Neural progenitor cell (in vitro differentiated cells): ENCODE data around the gene EPHA1. TPM values are rescaled to one million over a fixed set of nuclear protein-coding genes. Genes with fewer than 3 reads are reported as not detected.

ENCODE experiments used
- DNase-seq: peaks from one replicate; pipeline ENCODE4 v3.0.0-alpha.2; 2016; ENCODE audit warnings: low spot score
- H2AFZ ChIP-seq: fragments of 200-600 bp; sonication (generic); replicated peaks from 2 replicates; pipeline ENCODE4 v1.6.1; 2016; ENCODE audit warnings: antibody characterized with exemption
- H3F3A ChIP-seq: fragments of 200-600 bp; sonication (generic); 2 replicates; pipeline ENCODE4 v1.6.1; 2016; ENCODE audit warnings: antibody characterized with exemption, low read depth
- H3K27ac ChIP-seq: fragments of 200-600 bp; sonication (generic); 2 replicates; pipeline ENCODE4 v1.5.1; 2016; ENCODE audit warnings: mild to moderate bottlenecking
- H3K27me3 ChIP-seq: fragments of 200-600 bp; sonication (generic); 2 replicates; pipeline ENCODE4 v1.6.1; 2016; ENCODE audit warnings: mild to moderate bottlenecking, moderate library complexity
- H3K36me3 ChIP-seq: fragments of 200-600 bp; sonication (generic); 2 replicates; pipeline ENCODE4 v1.5.1; 2016
- H3K4me1 ChIP-seq: fragments of 200-600 bp; sonication (generic); 2 replicates; pipeline ENCODE4 v1.6.1; 2016; ENCODE audit warnings: mixed run types
- H3K4me2 ChIP-seq: fragments of 200-600 bp; sonication (generic); 2 replicates; pipeline ENCODE4 v1.6.1; 2016
- H3K4me3 ChIP-seq: fragments of 200-600 bp; sonication (generic); 2 replicates; pipeline ENCODE4 v1.5.1; 2016
- H3K79me2 ChIP-seq: fragments of 200-600 bp; sonication (generic); 2 replicates; pipeline ENCODE4 v1.6.1; 2016; ENCODE audit warnings: low read depth
- H3K9ac ChIP-seq: fragments of 200-600 bp; sonication (generic); 2 replicates; pipeline ENCODE4 v1.6.1; 2016
- H3K9me3 ChIP-seq: fragments of 200-600 bp; sonication (generic); 2 replicates; pipeline ENCODE4 v1.5.1; 2016; ENCODE audit warnings: low read depth
- H4K20me1 ChIP-seq: fragments of 200-600 bp; sonication (generic); 2 replicates; pipeline ENCODE4 v1.6.1; 2016; ENCODE audit warnings: low read depth
- H3K27ac Mint-ChIP-seq: 3 replicates; pipeline ENCODE4 v1.8.0; 2021; ENCODE audit warnings: mixed read lengths
- H3K27me3 Mint-ChIP-seq: 2 replicates; pipeline ENCODE4 v1.8.0; 2022; ENCODE audit warnings: low read depth, mild to moderate bottlenecking, inconsistent platforms, moderate library complexity, mixed read lengths; ENCODE audit not compliant: insufficient read depth
- H3K36me3 Mint-ChIP-seq: 3 replicates; pipeline ENCODE4 v1.8.0; 2021; ENCODE audit warnings: mixed read lengths
- H3K4me1 Mint-ChIP-seq: 3 replicates; pipeline ENCODE4 v1.8.0; 2021; ENCODE audit warnings: mixed read lengths
- H3K4me3 Mint-ChIP-seq: 3 replicates; pipeline ENCODE4 v1.8.0; 2021; ENCODE audit warnings: mild to moderate bottlenecking, moderate library complexity, mixed read lengths
- H3K9me3 Mint-ChIP-seq: 3 replicates; pipeline ENCODE4 v1.8.0; 2020; ENCODE audit warnings: mixed read lengths
- CTCF ChIP-seq: fragments of 200-600 bp; sonication (generic); IDR thresholded peaks from 2 replicates; pipeline ENCODE4 v1.5.1; 2017; ENCODE audit warnings: antibody characterized with exemption, mild to moderate bottlenecking
- EZH2 ChIP-seq: fragments of 200-600 bp; sonication (generic); IDR thresholded peaks from 2 replicates; pipeline ENCODE4 v1.6.1; 2017; ENCODE audit warnings: antibody characterized with exemption, mild to moderate bottlenecking, moderate library complexity
- EZH2phosphoT487 ChIP-seq: fragments of 200-600 bp; sonication (generic); IDR thresholded peaks from 2 replicates; pipeline ENCODE4 v1.6.1; 2017; ENCODE audit warnings: antibody characterized with exemption
- total RNA-seq: library from RNA; depleted of rRNA; stranded (reverse); fragments of >200 nt; gene quantifications from 2 replicates; pipeline ENCODE4 v1.2.3, GENCODE V29; 2015; ENCODE audit warnings: low replicate concordance

EPHA1 gene
- total RNA-seq, 1 donor from 2014 or later: 4.1 TPM

GRCh38 chr7:143380260-143380645 lies 28.4 kb downstream of the EPHA1 start:
- peak overlapping the region; percentile 95 for H3K4me2 ChIP-seq
- peaks cover 9% of the 10 kb centered on the region for H3K27me3 Mint-ChIP-seq
- H4K20me1 ChIP-seq: peaks cover 33% of the 10 kb centered on the region
- H3K36me3 ChIP-seq: no peaks in the 10 kb centered on the region
- H2AFZ ChIP-seq: peak overlapping the region; percentile 48
- peaks cover 20% of the 10 kb centered on the region for H3K4me1 ChIP-seq
- peak overlapping the region; percentile 78 for H3K9ac ChIP-seq
- H3K9me3 ChIP-seq: no peaks in the 10 kb centered on the region
- no peaks in the 10 kb centered on the region for H3K27me3 ChIP-seq
- peaks cover 23% of the 10 kb centered on the region for H3K4me1 Mint-ChIP-seq
- peak overlapping the region; percentile 86 for H3K4me3 Mint-ChIP-seq
- TF ChIP-seq EZH2phosphoT487 (no peak), EZH2 (no peak), CTCF (peak; percentile 90)
- peak overlapping the region; percentile 88 for H3K4me3 ChIP-seq
- peak; percentile 92 for DNase-seq
- peak overlapping the region; percentile 87 for H3K27ac ChIP-seq
- peaks cover 40% of the 10 kb centered on the region for H3K79me2 ChIP-seq
- H3F3A ChIP-seq: peaks cover 14% of the 10 kb centered on the region
- H3K9me3 Mint-ChIP-seq: peaks cover 2% of the 10 kb centered on the region
- peak overlapping the region; percentile 36 for H3K27ac Mint-ChIP-seq
- H3K36me3 Mint-ChIP-seq: no peaks in the 10 kb centered on the region

- Histone ChIP-seq H3K4me3 (peak overlapping the region; percentile 88), H4K20me1 (peaks cover 29% of the 10 kb centered on the region), H3F3A (peaks cover 14% of the 10 kb centered on the region), H3K27me3 (no peaks in the 10 kb centered on the region), H2AFZ (no peak overlapping the region), H3K9ac (no peak overlapping the region), H3K4me1 (peaks cover 20% of the 10 kb centered on the region), H3K36me3 (no peaks in the 10 kb centered on the region), H3K9me3 (no peaks in the 10 kb centered on the region), H3K79me2 (peaks cover 35% of the 10 kb centered on the region), H3K27ac (no peak overlapping the region), H3K4me2 (peak overlapping the region; percentile 95)
- Mint-ChIP-seq H3K27ac (peak overlapping the region; percentile 36), H3K4me1 (peaks cover 23% of the 10 kb centered on the region), H3K4me3 (peak overlapping the region; percentile 86), H3K9me3 (peaks cover 2% of the 10 kb centered on the region), H3K27me3 (peaks cover 11% of the 10 kb centered on the region), H3K36me3 (no peaks in the 10 kb centered on the region)
- TF ChIP-seq CTCF (no peak), EZH2phosphoT487 (no peak)
- no peak for DNase-seq
Observed at GRCh38 chr7:143379611-143380259, 28.9 kb downstream of the EPHA1 start.

- peaks cover 14% of the 10 kb centered on the region for H3F3A ChIP-seq
- no peaks in the 10 kb centered on the region for H3K36me3 ChIP-seq
- no peaks in the 10 kb centered on the region for H3K27me3 ChIP-seq
- peaks cover 15% of the 10 kb centered on the region for H3K4me1 ChIP-seq
- no peak overlapping the region for H3K4me2 ChIP-seq
- Mint-ChIP-seq H3K4me3 (no peak overlapping the region), H3K27ac (peak overlapping the region; percentile 68), H3K36me3 (no peaks in the 10 kb centered on the region), H3K9me3 (peaks cover 2% of the 10 kb centered on the region), H3K4me1 (peaks cover 27% of the 10 kb centered on the region), H3K27me3 (peaks cover 14% of the 10 kb centered on the region)
- H3K9me3 ChIP-seq: no peaks in the 10 kb centered on the region
- DNase-seq: no peak
- no peak overlapping the region for H3K4me3 ChIP-seq
- no peak overlapping the region for H2AFZ ChIP-seq
- H3K9ac ChIP-seq: no peak overlapping the region
- H4K20me1 ChIP-seq: no peaks in the 10 kb centered on the region
- peaks cover 1% of the 10 kb centered on the region for H3K79me2 ChIP-seq
- TF ChIP-seq CTCF: no peak
- TF ChIP-seq EZH2: no peak
- no peak for TF ChIP-seq EZH2phosphoT487
- no peak overlapping the region for H3K27ac ChIP-seq
Observed at GRCh38 chr7:143376396-143376795, 32.3 kb downstream of the EPHA1 start.
